GM23338 (cell line): ENCODE results near the gene CYFIP2. TPM values are rescaled to one million over a fixed set of nuclear protein-coding genes. Genes with fewer than 3 reads are reported as not detected.

Experiments used
- CREB1 ChIP-seq: fragments of 250-450 bp; sonication (Bioruptor Pico); IDR thresholded peaks from 2 replicates; pipeline ENCODE4 v1.5.0; 2020; ENCODE audit warnings: low read depth, mild to moderate bottlenecking, moderate library complexity
- EZH2 ChIP-seq: fragments of 200-600 bp; sonication (generic); IDR thresholded peaks from one replicate; pipeline ENCODE4 v1.8.0; 2017; ENCODE audit warnings: antibody characterized with exemption, mild to moderate bottlenecking, low read depth; ENCODE audit not compliant: unreplicated experiment
- EZH2phosphoT487 ChIP-seq: fragments of 200-600 bp; sonication (generic); IDR thresholded peaks from one replicate; pipeline ENCODE4 v1.8.1; 2018; ENCODE audit warnings: antibody characterized with exemption; ENCODE audit not compliant: unreplicated experiment
- JUNB ChIP-seq: IDR thresholded peaks from one replicate; pipeline ENCODE4 v1.6.1; 2016; ENCODE audit warnings: antibody characterized with exemption; ENCODE audit not compliant: unreplicated experiment
- NANOG ChIP-seq: IDR thresholded peaks from 2 replicates; pipeline ENCODE4 v1.6.1; 2016; ENCODE audit warnings: antibody characterized with exemption, borderline replicate concordance
- POLR2AphosphoS5 ChIP-seq: IDR thresholded peaks from 2 replicates; pipeline ENCODE4 v1.6.1; 2016; ENCODE audit warnings: antibody characterized with exemption, low read depth
- polyA plus RNA-seq: library from polyadenylated mRNA; unstranded; fragments of >200 nt; fragmentation: Nextera tagmentation; extraction: Ambion mirVana; gene quantifications from 2 replicates; pipeline ENCODE4 v1.2.1, GENCODE V29; 2016
- total RNA-seq: library from RNA; depleted of rRNA; stranded (reverse); fragments of >200 nt; shearing (Covaris generic); gene quantifications from 2 replicates; pipeline ENCODE4 v1.2.3, GENCODE V29; 2014
- TF ChIP-seq, protein P1 (sequence below): fragments of 250-450 bp; sonication (Bioruptor Pico); IDR thresholded peaks from 2 replicates; pipeline ENCODE4 v1.5.0; 2020; ENCODE audit warnings: mild to moderate bottlenecking, moderate library complexity
- TF ChIP-seq, protein P2 (sequence below): IDR thresholded peaks from 2 replicates; pipeline ENCODE4 v1.6.1; 2016; ENCODE audit warnings: antibody characterized with exemption
- TF ChIP-seq, protein P3 (sequence below): IDR thresholded peaks from one replicate; pipeline ENCODE4 v1.6.1; 2018; ENCODE audit warnings: antibody characterized with exemption; ENCODE audit not compliant: unreplicated experiment

Gene CYFIP2
- total and polyA plus RNA-seq, 2 experiments from 2014 or later = 54.1 to 98.4 TPM

DNA sequence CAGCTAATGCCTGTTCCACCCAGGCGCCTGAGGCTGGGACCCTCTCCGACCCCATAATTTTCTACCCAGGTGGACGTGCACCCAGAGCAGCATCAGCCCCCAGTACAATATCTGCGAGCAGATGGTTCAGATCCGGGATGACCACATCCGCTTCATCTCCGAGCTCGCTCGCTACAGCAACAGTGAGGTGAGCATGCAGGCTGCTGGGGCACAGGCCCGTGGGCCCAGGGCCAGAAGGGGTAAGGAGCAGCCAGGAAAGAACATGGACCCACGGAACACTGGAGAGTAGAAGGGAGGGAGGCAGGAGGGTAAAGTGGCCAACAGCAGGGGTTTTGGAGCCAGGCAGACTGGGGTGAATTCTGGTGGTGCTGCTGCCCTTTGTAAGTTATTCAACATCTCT, 45.7 kb downstream of the CYFIP2 start (continued):
- TF ChIP-seq, protein P1, sequence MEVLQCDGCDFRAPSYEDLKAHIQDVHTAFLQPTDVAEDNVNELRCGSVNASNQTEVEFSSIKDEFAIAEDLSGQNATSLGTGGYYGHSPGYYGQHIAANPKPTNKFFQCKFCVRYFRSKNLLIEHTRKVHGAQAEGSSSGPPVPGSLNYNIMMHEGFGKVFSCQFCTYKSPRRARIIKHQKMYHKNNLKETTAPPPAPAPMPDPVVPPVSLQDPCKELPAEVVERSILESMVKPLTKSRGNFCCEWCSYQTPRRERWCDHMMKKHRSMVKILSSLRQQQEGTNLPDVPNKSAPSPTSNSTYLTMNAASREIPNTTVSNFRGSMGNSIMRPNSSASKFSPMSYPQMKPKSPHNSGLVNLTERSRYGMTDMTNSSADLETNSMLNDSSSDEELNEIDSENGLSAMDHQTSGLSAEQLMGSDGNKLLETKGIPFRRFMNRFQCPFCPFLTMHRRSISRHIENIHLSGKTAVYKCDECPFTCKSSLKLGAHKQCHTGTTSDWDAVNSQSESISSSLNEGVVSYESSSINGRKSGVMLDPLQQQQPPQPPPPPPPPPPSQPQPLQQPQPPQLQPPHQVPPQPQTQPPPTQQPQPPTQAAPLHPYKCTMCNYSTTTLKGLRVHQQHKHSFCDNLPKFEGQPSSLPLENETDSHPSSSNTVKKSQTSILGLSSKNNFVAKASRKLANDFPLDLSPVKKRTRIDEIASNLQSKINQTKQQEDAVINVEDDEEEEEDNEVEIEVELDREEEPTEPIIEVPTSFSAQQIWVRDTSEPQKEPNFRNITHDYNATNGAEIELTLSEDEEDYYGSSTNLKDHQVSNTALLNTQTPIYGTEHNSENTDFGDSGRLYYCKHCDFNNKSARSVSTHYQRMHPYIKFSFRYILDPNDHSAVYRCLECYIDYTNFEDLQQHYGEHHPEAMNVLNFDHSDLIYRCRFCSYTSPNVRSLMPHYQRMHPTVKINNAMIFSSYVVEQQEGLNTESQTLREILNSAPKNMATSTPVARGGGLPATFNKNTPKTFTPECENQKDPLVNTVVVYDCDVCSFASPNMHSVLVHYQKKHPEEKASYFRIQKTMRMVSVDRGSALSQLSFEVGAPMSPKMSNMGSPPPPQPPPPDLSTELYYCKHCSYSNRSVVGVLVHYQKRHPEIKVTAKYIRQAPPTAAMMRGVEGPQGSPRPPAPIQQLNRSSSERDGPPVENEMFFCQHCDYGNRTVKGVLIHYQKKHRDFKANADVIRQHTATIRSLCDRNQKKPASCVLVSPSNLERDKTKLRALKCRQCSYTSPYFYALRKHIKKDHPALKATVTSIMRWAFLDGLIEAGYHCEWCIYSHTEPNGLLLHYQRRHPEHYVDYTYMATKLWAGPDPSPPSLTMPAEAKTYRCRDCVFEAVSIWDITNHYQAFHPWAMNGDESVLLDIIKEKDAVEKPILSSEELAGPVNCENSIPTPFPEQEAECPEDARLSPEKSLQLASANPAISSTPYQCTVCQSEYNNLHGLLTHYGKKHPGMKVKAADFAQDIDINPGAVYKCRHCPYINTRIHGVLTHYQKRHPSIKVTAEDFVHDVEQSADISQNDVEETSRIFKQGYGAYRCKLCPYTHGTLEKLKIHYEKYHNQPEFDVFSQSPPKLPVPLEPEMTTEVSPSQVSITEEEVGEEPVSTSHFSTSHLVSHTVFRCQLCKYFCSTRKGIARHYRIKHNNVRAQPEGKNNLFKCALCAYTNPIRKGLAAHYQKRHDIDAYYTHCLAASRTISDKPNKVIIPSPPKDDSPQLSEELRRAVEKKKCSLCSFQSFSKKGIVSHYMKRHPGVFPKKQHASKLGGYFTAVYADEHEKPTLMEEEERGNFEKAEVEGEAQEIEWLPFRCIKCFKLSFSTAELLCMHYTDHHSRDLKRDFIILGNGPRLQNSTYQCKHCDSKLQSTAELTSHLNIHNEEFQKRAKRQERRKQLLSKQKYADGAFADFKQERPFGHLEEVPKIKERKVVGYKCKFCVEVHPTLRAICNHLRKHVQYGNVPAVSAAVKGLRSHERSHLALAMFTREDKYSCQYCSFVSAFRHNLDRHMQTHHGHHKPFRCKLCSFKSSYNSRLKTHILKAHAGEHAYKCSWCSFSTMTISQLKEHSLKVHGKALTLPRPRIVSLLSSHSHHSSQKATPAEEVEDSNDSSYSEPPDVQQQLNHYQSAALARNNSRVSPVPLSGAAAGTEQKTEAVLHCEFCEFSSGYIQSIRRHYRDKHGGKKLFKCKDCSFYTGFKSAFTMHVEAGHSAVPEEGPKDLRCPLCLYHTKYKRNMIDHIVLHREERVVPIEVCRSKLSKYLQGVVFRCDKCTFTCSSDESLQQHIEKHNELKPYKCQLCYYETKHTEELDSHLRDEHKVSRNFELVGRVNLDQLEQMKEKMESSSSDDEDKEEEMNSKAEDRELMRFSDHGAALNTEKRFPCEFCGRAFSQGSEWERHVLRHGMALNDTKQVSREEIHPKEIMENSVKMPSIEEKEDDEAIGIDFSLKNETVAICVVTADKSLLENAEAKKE (CRISPR knock-in tag) = no peak
- TF ChIP-seq, protein P2, sequence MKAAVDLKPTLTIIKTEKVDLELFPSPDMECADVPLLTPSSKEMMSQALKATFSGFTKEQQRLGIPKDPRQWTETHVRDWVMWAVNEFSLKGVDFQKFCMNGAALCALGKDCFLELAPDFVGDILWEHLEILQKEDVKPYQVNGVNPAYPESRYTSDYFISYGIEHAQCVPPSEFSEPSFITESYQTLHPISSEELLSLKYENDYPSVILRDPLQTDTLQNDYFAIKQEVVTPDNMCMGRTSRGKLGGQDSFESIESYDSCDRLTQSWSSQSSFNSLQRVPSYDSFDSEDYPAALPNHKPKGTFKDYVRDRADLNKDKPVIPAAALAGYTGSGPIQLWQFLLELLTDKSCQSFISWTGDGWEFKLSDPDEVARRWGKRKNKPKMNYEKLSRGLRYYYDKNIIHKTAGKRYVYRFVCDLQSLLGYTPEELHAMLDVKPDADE = no peak
- TF ChIP-seq, protein P3, sequence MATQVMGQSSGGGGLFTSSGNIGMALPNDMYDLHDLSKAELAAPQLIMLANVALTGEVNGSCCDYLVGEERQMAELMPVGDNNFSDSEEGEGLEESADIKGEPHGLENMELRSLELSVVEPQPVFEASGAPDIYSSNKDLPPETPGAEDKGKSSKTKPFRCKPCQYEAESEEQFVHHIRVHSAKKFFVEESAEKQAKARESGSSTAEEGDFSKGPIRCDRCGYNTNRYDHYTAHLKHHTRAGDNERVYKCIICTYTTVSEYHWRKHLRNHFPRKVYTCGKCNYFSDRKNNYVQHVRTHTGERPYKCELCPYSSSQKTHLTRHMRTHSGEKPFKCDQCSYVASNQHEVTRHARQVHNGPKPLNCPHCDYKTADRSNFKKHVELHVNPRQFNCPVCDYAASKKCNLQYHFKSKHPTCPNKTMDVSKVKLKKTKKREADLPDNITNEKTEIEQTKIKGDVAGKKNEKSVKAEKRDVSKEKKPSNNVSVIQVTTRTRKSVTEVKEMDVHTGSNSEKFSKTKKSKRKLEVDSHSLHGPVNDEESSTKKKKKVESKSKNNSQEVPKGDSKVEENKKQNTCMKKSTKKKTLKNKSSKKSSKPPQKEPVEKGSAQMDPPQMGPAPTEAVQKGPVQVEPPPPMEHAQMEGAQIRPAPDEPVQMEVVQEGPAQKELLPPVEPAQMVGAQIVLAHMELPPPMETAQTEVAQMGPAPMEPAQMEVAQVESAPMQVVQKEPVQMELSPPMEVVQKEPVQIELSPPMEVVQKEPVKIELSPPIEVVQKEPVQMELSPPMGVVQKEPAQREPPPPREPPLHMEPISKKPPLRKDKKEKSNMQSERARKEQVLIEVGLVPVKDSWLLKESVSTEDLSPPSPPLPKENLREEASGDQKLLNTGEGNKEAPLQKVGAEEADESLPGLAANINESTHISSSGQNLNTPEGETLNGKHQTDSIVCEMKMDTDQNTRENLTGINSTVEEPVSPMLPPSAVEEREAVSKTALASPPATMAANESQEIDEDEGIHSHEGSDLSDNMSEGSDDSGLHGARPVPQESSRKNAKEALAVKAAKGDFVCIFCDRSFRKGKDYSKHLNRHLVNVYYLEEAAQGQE = no peak
- TF ChIP-seq EZH2phosphoT487 = no peak
- TF ChIP-seq NANOG = no peak
- TF ChIP-seq CREB1 = no peak
- no peak for TF ChIP-seq JUNB
- no peak for TF ChIP-seq EZH2
- TF ChIP-seq POLR2AphosphoS5 = no peak
